ENCODE data around the gene NRL.

GRCh38 chr14:24106672-24107271 is 8.0 kb downstream of the NRL start:
- TF ChIP-seq, protein P1, sequence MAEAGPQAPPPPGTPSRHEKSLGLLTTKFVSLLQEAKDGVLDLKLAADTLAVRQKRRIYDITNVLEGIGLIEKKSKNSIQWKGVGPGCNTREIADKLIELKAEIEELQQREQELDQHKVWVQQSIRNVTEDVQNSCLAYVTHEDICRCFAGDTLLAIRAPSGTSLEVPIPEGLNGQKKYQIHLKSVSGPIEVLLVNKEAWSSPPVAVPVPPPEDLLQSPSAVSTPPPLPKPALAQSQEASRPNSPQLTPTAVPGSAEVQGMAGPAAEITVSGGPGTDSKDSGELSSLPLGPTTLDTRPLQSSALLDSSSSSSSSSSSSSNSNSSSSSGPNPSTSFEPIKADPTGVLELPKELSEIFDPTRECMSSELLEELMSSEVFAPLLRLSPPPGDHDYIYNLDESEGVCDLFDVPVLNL (CRISPR knock-in tag; IDR thresholded peaks at IDR 0.05; ENCODE audit: borderline replicate concordance, low read depth), result no peak
- no peak; the same call in 1 of the 2 replicates for TF ChIP-seq EMX1 (CRISPR knock-in tag; IDR thresholded peaks at IDR 0.05)
- TF ChIP-seq, protein P2, sequence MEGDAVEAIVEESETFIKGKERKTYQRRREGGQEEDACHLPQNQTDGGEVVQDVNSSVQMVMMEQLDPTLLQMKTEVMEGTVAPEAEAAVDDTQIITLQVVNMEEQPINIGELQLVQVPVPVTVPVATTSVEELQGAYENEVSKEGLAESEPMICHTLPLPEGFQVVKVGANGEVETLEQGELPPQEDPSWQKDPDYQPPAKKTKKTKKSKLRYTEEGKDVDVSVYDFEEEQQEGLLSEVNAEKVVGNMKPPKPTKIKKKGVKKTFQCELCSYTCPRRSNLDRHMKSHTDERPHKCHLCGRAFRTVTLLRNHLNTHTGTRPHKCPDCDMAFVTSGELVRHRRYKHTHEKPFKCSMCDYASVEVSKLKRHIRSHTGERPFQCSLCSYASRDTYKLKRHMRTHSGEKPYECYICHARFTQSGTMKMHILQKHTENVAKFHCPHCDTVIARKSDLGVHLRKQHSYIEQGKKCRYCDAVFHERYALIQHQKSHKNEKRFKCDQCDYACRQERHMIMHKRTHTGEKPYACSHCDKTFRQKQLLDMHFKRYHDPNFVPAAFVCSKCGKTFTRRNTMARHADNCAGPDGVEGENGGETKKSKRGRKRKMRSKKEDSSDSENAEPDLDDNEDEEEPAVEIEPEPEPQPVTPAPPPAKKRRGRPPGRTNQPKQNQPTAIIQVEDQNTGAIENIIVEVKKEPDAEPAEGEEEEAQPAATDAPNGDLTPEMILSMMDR (IDR thresholded peaks at IDR 0.05), result no peak
- no peak for TF ChIP-seq ZNF138 (CRISPR knock-in tag; conservative IDR thresholded peaks at IDR 0.05)
- TF ChIP-seq CREM (CRISPR knock-in tag; IDR thresholded peaks at IDR 0.05), result no peak
- no peak for TF ChIP-seq NFYB (CRISPR knock-in tag; conservative IDR thresholded peaks at IDR 0.05; ENCODE audit: low read depth)
- no peak for TF ChIP-seq ZNF232 (CRISPR knock-in tag; IDR thresholded peaks at IDR 0.05)
- no peak for TF ChIP-seq RELA (CRISPR knock-in tag; IDR thresholded peaks at IDR 0.05; ENCODE audit: borderline replicate concordance)
- no peak for TF ChIP-seq ELF4 (CRISPR knock-in tag; IDR thresholded peaks at IDR 0.05; ENCODE audit: low read depth)
